Kidney glomerular epithelial cell (primary cell): ENCODE measurements around the gene ZNF334.

ENCODE experiments used
- DNase-seq: peaks from one replicate; lab custom pipeline; 2025; lab: John Stamatoyannopoulos, UW

ZNF334 gene

GRCh38 chr20:46512943-46513844, at the start of gene ZNF334:
Gene ZNF334, minus strand, starts transcription at chr20:46513559. Its CDS starts 1,457 bp downstream, at chr20:46512102.
- DNase-seq, result peak; percentile 59

DNA sequence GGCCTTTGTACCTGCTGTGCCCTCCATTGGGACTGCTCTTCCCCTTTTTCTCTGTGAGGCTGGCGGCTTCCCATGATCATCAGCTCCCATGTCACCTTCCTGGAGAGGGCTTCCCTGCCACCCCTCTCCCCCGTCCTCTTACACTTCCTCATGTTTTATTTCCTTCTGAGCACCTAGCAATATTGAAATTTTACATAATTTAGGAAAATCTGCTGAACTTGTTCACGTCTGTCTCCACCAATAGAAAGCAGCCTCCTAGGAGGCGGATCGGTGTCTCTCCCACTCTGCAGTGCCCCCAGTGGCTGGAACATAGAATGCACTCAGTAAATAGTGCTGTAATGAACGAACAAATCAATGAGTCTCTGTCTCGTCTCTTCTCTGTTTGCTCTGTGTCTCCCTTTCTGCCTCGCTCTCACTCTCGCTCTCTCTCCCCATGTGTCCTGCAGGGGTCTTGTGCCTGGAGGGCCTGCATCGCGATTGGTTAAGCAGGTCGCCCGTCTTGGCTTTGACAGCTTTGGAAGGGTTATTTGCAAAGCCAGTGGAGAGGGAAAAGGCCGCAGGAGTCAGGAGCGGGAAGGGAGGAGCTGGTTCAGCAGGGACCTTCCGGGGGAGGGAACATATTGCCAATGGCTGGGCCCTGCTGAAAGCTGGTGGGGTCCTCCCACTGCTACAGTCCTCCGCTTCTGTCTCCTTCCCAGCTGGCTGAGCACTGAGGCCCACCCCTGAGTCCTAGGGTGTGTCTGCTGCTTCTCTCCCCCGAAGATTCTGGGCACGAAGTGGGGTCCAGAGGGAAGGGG, 49.2 kb upstream of the ZNF334 start:
- DNase-seq, result peak; percentile 64

DNA sequence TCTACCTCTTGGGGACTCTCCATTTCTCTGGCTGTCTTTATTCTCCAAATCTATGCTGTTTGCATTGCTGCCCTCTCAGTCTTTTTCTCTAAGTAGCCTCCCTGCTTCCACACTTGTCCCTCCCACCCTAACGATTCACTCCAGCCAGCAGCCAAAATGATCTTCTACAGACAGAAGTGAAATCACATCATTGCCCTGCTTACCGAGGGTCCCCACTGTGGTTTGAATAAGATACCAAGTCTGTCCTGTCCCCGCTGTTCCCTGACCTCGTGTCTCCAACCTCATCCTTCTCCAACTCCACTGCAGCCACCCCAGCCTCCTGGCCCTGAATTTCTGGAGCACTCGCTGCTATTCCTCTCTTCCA, 48.6 kb upstream of the ZNF334 start:
- DNase-seq, result no peak

DNA sequence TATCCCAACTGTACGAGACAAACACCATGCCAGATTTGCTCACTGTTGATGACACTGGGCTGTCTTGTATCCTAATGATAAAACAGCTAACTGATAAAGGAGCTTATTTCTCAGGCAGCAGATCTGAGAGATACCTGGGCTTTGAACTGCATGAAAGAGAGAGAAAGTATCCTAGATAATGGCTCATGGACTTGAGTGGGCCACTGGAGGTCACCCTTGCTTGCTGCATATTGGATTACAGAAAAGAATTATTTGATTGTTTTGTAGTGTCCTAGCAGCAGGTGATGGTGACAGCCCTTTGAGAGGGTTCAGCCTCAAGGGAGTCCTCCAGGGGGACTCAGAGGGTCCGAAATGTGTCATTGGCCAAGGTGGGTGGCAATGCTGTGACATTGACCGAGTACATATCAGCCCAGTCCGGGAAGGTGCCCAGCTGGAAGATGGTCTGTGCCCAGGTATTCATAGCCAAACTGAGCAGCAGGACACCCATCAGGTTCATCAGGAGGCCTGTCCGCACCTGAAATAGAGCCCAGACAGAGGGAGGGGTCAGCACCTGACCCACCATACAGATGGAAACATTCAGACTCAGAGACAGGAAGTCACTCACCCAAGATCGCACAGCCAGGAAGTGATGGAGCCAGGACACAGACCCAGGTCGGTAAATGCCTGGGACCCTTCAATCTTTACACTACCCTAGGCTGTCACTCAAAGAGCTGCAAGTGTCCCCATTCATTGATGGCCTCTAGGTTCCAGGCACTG, 46.5 kb upstream of the ZNF334 start:
- DNase-seq, result no peak

DNA sequence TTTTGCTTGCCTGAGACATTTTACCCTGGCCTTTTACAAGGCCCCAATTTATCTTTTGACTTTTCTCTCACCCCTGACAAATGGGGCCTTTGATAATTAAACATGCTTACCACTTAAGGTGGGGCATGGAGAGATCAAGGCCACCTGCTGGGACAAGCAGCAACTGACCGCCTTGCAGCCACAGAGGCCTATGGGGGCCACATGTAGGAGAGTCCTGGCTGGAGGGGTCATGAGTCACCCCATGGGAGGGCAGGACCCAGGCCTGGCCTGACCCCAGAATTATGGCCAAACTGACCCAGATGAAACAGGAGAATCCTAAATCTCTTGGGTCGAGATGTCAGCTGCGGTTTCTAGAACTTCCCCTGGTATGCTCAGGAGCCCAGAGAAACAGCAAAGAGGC, 45.6 kb upstream of the ZNF334 start:
- DNase-seq, result no peak

DNA sequence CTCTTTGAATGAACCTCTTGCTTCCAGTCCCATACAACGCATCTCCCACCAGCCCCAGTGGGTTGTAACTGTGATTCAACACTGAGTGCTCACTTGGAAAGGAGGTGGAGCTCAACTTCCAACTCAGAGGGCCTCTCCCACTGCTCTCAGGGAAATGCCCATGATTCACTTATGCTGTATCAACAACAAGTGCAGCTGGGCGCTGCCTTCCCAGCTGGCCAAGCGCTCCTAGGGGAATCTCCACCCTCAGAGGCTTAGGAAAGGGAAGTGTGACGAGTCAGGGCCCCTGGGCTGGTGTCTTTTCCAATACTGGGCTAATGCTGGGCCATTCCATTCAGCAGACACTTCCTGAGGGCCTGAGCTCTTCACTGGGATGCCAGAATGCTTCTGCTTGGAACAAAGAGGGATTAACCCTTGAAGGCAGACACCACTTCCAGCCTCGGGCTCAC, 45.2 kb upstream of the ZNF334 start:
- DNase-seq, result peak; percentile 91

DNA sequence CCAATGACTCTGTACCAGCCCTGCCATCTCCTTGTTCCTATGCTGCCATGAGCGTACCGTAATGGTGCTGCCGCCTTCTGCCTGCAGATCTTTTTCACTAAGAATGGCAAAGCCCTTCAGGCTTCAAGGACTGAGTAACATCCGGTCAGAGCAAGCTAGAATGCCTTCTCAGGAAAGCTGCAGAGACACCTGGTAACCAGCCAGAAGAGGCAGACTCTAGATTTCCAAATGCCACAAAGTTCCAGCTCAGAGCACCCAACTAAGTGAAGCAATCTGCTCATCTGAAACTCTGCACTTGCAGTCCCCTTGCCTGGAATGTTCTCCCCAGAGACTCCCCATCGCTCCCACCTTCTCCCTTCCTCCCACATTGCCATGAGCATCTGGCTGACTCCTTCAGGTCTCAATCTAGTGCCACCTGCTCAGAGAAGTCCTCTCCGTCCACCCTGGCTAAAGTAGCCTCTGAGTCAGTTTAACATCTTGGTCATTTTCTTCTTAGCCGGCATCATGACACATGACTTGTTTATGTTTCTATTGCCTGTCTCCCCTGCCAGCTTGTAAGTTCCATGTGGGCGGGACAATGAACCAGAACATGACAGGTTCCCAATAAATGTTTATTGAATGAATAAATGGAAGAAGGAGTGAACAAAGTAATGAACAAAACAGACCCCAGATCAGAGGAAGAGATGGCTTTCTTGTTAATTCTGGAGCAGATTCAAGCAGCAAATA, 44.0 kb upstream of the ZNF334 start:
- DNase-seq, result peak; percentile 61

DNA sequence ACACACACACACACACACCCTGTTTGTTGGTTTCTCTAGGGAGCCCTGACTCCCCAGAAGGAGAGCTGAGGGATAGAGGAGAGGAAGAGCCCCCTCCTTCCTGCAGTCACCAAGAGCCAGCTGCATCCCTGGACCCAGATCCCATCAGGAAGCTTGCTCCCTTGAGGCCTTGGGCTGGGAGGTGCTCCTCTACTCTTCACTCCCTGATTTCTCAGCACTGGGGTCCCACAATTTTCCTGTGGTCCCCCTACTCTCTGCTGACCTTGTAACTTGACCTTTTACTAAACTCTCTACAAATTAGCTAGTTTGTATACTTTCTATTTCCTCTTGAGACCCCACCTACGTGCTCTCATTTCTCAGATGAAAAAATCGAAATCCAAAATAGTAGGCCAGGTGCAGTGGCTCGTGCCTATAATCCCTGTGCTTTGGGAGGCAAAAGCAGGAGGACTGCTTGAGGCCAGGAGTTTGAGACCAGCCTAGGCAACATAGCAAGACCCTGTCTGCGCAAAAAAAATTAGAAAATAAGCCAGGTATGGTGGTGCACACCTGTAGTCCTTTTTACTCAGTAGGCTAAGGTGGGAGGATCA, 42.1 kb upstream of the ZNF334 start:
- DNase-seq, result no peak

DNA sequence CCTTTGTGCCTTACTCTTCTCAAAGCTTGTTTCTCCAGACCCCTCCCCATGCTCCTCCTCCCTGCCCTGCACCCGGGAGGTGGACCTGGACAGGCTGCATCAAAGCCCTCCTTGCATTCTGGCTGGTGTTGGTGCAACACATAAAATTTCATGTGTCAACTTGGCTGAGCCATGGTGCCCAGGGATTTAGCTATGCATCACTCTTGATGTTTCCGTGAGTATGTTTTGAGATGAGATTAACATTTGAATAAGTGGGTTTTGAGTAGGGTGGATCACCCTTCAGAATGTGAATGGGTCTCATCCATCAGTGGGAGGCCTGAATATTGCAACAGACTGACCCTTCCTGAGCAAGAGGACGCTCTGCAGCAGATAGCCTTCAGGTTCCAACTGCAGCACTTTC, 41.5 kb upstream of the ZNF334 start:
- DNase-seq, result no peak

GRCh38 chr20:46553926-46554325, 40.6 kb upstream of the ZNF334 start:
- no peak for DNase-seq

- no peak for DNase-seq
Observed at GRCh38 chr20:46552460-46553420, 39.4 kb upstream of the ZNF334 start.

- no peak for DNase-seq
Observed at GRCh38 chr20:46551522-46552381, 38.4 kb upstream of the ZNF334 start.

DNA sequence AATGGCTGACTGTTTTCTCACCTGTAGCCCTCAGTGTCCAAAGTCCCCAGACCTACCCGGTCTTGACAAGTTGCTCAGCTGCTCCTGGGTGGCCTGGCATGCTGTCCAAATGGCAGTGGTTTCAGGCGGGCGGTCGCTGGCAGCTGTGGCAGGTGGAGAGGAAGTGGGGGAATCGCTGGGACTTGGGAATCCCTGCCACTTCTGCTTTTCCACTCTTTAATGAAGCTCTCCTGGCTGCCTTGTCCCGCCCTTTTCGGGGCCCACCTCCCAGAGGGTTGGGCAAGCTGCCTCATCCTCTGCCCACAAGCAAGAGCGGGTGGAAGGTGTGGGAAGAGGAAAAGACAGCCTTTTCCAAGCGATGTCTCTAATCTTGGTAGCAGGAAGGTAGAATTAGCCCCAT, 37.1 kb upstream of the ZNF334 start, which contains the start of gene OCSTAMP:
Gene OCSTAMP (minus strand): TSS at position 194 of the 400 bp plus-strand sequence. CDS start 94 bp downstream, at position 100.
- no peak for DNase-seq

DNA sequence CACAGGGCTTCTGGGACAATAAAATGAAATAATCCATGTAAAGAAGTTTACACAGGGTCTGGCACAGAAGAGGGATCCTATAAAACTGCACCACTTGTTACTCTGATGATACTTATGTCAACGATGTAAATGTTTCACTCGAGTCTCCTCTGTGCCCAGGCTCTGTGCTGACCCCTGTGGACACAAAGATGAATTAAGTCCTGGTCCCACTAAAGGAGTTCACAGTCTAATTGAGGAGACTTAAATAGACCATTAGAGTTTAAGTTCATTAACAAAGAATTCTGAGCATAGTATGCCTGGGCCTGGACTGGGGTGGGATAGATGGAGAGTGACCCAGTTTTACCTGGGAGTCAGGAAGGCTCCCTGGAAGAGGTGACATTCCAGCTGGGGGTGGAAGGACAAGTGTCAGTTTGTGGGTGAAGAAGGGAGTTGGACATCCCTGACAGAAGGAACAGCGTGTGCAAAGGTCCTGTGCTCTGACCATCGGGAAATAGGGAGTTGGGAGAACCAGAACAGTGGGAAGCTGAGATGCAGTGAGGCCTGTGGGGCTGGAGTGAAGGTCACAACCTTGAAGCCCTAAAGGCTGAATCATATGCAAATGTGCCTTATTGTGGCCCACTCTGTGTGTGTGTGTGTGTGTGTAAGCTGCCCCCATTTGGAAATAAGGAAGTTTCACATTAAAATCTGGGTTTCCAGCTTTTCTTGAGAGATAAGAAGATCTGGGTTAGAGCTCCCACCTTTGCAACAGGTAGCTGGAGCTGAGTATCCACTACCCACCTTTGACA, 36.0 kb upstream of the ZNF334 start:
- no peak for DNase-seq

- no peak for DNase-seq
Observed at GRCh38 chr20:46548688-46549087, 35.3 kb upstream of the ZNF334 start.

GRCh38 chr20:46547995-46548394, 34.6 kb upstream of the ZNF334 start:
- no peak for DNase-seq

DNA sequence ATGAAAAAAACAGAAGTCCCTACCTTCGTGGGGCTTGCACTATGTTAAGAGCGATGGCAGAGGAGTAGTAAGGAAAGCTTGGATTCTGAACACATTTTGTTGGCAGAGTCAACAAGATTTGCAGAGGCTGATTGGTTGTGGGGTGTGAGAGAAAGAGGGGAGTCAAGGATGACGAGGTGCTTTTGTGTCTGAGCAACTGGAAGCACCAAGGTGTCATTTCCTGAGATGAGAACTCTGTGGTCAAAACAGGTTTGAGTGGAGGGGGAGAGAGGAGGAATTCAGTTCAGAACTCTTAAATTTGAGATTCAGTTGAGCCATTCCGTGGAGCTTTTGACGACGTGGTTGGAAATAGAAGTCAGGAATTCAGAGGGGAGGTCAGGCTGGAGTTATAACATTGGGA, 33.6 kb upstream of the ZNF334 start:
- no peak for DNase-seq

GRCh38 chr20:46546298-46546697, 32.9 kb upstream of the ZNF334 start:
- no peak for DNase-seq
